ENCODE results near the gene DCAF6. TPM values are rescaled to one million over a fixed set of nuclear protein-coding genes. Genes with fewer than 3 reads are reported as not detected.

The DCAF6 gene
- total and polyA plus RNA-seq, 5 donors from 2014 or later: 9.7 to 25.5 (median 11.7) TPM

DNA sequence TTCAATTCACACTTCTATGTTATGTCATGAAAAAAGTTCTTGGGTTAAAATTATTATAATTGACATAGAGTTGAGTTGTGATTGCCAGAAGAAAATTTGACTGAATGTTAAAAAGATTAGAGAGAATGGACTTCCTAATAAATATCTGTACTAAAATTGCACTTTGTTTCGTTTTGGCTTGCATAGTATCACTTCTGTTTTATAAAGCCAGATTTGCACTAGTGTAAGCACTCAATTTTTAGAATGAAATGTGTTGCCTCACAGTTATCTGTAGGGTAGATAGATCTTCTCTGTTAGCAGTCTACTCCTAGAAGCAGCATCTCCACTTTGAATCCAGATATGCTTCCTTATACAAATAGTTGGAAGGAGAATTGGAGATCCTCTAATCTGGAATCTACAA, 95.5 kb downstream of the DCAF6 start:
- Histone ChIP-seq H3K27ac (ENCODE audit: insufficient read depth, low read length, poor library complexity, severe bottlenecking) (no peak overlapping the region), H3K36me3 (ENCODE audit: control insufficient read depth, insufficient read depth, low read length) (no peaks in the 10 kb centered on the region), H3K9me3 (ENCODE audit: control insufficient read depth in 2 of 2, low read length in 2 of 2) (no peaks in the 10 kb centered on the region), H3K4me3 (ENCODE audit: low read depth, low read length) (no peak overlapping the region), H3K27me3 (ENCODE audit: control insufficient read depth, insufficient read depth, low read length) (no peaks in the 10 kb centered on the region), H3K4me1 (ENCODE audit: control insufficient read depth, insufficient read depth, low read length, poor library complexity, severe bottlenecking) (no peaks in the 10 kb centered on the region)
- Mint-ChIP-seq H3K36me3 (peaks cover 6% of the 10 kb centered on the region), H3K4me1 (no peaks in the 10 kb centered on the region), H3K4me3 (no peak overlapping the region), H3K27ac (no peak overlapping the region), H3K27me3 (no peaks in the 10 kb centered on the region), H3K9me3 (peaks cover 0 to 2% (median 0%) of the 10 kb centered on the region in 7 donors)
- ATAC-seq (ENCODE audit: low read depth in 2 of 2): no peak
- DNase-seq: no peak

- ATAC-seq (ENCODE audit: low read depth in 2 of 2) (no peak), DNase-seq (no peak)
- H3K27me3 Mint-ChIP-seq: no peaks in the 10 kb centered on the region
- H3K4me1 Mint-ChIP-seq: peaks cover 0 to 2% (median 0%) of the 10 kb centered on the region in 4 donors
- Histone ChIP-seq H3K9me3 (ENCODE audit: control insufficient read depth in 2 of 2, low read length in 2 of 2) (no peaks in the 10 kb centered on the region), H3K4me3 (ENCODE audit: low read depth, low read length) (no peak overlapping the region), H3K4me1 (ENCODE audit: control insufficient read depth, insufficient read depth, low read length, poor library complexity, severe bottlenecking) (no peaks in the 10 kb centered on the region), H3K27me3 (ENCODE audit: control insufficient read depth, insufficient read depth, low read length) (no peaks in the 10 kb centered on the region), H3K36me3 (ENCODE audit: control insufficient read depth, insufficient read depth, low read length) (no peaks in the 10 kb centered on the region), H3K27ac (ENCODE audit: insufficient read depth, low read length, poor library complexity, severe bottlenecking) (no peak overlapping the region)
- peaks cover 10% of the 10 kb centered on the region for H3K36me3 Mint-ChIP-seq
- H3K27ac Mint-ChIP-seq: no peak overlapping the region
- H3K4me3 Mint-ChIP-seq: no peak overlapping the region
- H3K9me3 Mint-ChIP-seq: peaks cover 0 to 2% (median 0%) of the 10 kb centered on the region in 7 donors
Measured at GRCh38 chr1:168035345-168035744, 98.9 kb downstream of the DCAF6 start.

GRCh38 chr1:168042362-168042761, 105.9 kb downstream of the DCAF6 start:
- Mint-ChIP-seq H3K9me3 (no peaks in the 10 kb centered on the region), H3K4me1 (peaks cover 0 to 5% (median 0%) of the 10 kb centered on the region in 4 donors), H3K27me3 (no peaks in the 10 kb centered on the region), H3K27ac (no peak overlapping the region), H3K4me3 (no peak overlapping the region), H3K36me3 (peaks cover 20% of the 10 kb centered on the region)
- ATAC-seq (ENCODE audit: low read depth in 2 of 2) (no peak), DNase-seq (no peak)
- H3K36me3 ChIP-seq (ENCODE audit: control insufficient read depth, insufficient read depth, low read length): peaks cover 23% of the 10 kb centered on the region
- H3K27me3 ChIP-seq (ENCODE audit: control insufficient read depth, insufficient read depth, low read length): no peaks in the 10 kb centered on the region
- H3K9me3 ChIP-seq (ENCODE audit: control insufficient read depth in 2 of 2, low read length in 2 of 2): no peaks in the 10 kb centered on the region
- no peak overlapping the region for H3K4me3 ChIP-seq (ENCODE audit: low read depth, low read length)
- H3K4me1 ChIP-seq (ENCODE audit: control insufficient read depth, insufficient read depth, low read length, poor library complexity, severe bottlenecking): no peaks in the 10 kb centered on the region
- H3K27ac ChIP-seq (ENCODE audit: insufficient read depth, low read length, poor library complexity, severe bottlenecking): no peak overlapping the region

DNA sequence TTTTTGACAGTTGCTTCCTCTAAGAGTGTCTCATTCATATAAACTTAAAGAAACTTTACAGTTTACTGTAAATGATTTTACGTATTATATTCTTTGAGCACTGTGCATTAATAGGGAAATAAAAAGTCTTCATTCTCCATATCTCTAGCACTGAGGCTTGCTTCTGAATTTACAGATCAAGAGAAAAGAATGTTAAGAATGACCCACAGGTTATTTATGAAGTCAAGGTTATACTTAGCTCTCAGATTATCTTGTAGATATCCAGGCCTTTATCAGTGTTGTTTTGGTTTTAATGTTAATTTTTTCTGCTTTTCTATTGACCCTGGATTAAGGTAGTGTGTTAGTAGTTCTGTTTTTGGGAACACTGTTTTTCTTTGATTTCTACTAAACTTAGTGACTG, 108.8 kb downstream of the DCAF6 start:
- Mint-ChIP-seq H3K36me3 (peaks cover 16% of the 10 kb centered on the region), H3K4me3 (no peak overlapping the region), H3K4me1 (peaks cover 0 to 3% (median 1%) of the 10 kb centered on the region in 4 donors), H3K27me3 (no peaks in the 10 kb centered on the region), H3K27ac (peak overlapping the region in 1 of 3 donors; percentile 15), H3K9me3 (no peaks in the 10 kb centered on the region)
- Histone ChIP-seq H3K4me3 (ENCODE audit: low read depth, low read length) (no peak overlapping the region), H3K27me3 (ENCODE audit: control insufficient read depth, insufficient read depth, low read length) (no peaks in the 10 kb centered on the region), H3K27ac (ENCODE audit: insufficient read depth, low read length, poor library complexity, severe bottlenecking) (no peak overlapping the region), H3K9me3 (ENCODE audit: control insufficient read depth in 2 of 2, low read length in 2 of 2) (no peaks in the 10 kb centered on the region), H3K36me3 (ENCODE audit: control insufficient read depth, insufficient read depth, low read length) (peaks cover 36% of the 10 kb centered on the region), H3K4me1 (ENCODE audit: control insufficient read depth, insufficient read depth, low read length, poor library complexity, severe bottlenecking) (no peaks in the 10 kb centered on the region)
- no peak for ATAC-seq (ENCODE audit: low read depth in 2 of 2)
- no peak for DNase-seq

DNA sequence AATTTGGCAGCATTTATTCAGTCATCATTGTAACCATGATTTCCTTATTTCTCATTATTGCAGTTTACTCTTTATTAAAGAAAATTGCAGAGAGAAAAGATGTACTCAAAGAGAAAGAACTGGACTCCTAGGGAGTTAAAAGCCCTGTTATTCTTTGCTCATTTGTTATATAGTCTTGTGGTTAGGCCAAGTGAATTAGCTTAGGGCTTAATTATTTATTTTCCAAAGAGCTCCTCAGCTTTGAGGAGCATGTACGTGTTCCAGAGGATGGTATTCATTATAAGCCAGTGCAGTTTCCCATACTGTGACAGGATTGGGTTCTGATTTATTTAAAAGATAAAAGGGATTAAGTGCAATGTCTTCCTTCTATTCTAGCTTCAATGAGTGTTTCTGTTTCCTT, 113.8 kb downstream of the DCAF6 start:
- Histone ChIP-seq H3K36me3 (ENCODE audit: control insufficient read depth, insufficient read depth, low read length) (peaks cover 31% of the 10 kb centered on the region), H3K4me1 (ENCODE audit: control insufficient read depth, insufficient read depth, low read length, poor library complexity, severe bottlenecking) (no peaks in the 10 kb centered on the region), H3K9me3 (ENCODE audit: control insufficient read depth in 2 of 2, low read length in 2 of 2) (no peaks in the 10 kb centered on the region), H3K27me3 (ENCODE audit: control insufficient read depth, insufficient read depth, low read length) (no peaks in the 10 kb centered on the region), H3K27ac (ENCODE audit: insufficient read depth, low read length, poor library complexity, severe bottlenecking) (no peak overlapping the region), H3K4me3 (ENCODE audit: low read depth, low read length) (no peak overlapping the region)
- no peak overlapping the region for H3K27ac Mint-ChIP-seq
- no peak for DNase-seq
- ATAC-seq (ENCODE audit: low read depth in 2 of 2): no peak
- H3K4me1 Mint-ChIP-seq: peaks cover 5 to 10% (median 7%) of the 10 kb centered on the region in 4 donors
- no peaks in the 10 kb centered on the region for H3K9me3 Mint-ChIP-seq
- H3K27me3 Mint-ChIP-seq: no peaks in the 10 kb centered on the region
- H3K36me3 Mint-ChIP-seq: peaks cover 8% of the 10 kb centered on the region
- no peak overlapping the region for H3K4me3 Mint-ChIP-seq

GRCh38 chr1:168050880-168051279, 114.4 kb downstream of the DCAF6 start:
- no peak for DNase-seq
- H3K4me3 ChIP-seq (ENCODE audit: low read depth, low read length): no peak overlapping the region
- no peak for ATAC-seq (ENCODE audit: low read depth in 2 of 2)
- no peaks in the 10 kb centered on the region for H3K27me3 Mint-ChIP-seq
- H3K9me3 Mint-ChIP-seq: no peaks in the 10 kb centered on the region
- peaks cover 29% of the 10 kb centered on the region for H3K36me3 ChIP-seq (ENCODE audit: control insufficient read depth, insufficient read depth, low read length)
- H3K4me1 ChIP-seq (ENCODE audit: control insufficient read depth, insufficient read depth, low read length, poor library complexity, severe bottlenecking): no peaks in the 10 kb centered on the region
- H3K27ac ChIP-seq (ENCODE audit: insufficient read depth, low read length, poor library complexity, severe bottlenecking): no peak overlapping the region
- H3K4me3 Mint-ChIP-seq: no peak overlapping the region
- no peaks in the 10 kb centered on the region for H3K9me3 ChIP-seq (ENCODE audit: control insufficient read depth in 2 of 2, low read length in 2 of 2)
- H3K27ac Mint-ChIP-seq: peak overlapping the region in 1 of 3 donors; percentile 12
- no peaks in the 10 kb centered on the region for H3K27me3 ChIP-seq (ENCODE audit: control insufficient read depth, insufficient read depth, low read length)
- peaks cover 8% of the 10 kb centered on the region for H3K36me3 Mint-ChIP-seq
- peaks cover 5 to 10% (median 7%) of the 10 kb centered on the region in 4 donors for H3K4me1 Mint-ChIP-seq

DNA sequence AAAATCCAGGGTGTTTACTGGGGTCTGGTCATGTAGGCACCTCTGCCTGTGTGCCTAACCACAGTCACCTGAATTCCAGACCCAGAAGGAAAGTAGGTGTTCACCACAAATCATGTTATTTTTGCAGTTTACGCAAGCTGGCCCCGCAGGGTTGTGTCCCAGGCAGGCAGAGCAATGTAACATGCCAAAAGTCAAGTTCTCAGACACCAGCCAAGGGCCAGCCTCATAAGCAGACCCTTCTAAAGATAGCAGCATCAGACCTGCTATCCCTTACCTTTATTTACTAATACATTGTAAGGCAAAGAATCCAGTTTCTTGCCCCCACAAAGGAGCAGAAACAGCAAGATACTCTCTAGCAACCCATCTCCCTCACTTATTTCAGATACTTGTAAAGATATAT, 117.2 kb downstream of the DCAF6 start:
- Histone ChIP-seq H3K27ac (ENCODE audit: insufficient read depth, low read length, poor library complexity, severe bottlenecking) (no peak overlapping the region), H3K4me3 (ENCODE audit: low read depth, low read length) (no peak overlapping the region), H3K36me3 (ENCODE audit: control insufficient read depth, insufficient read depth, low read length) (peaks cover 7% of the 10 kb centered on the region), H3K9me3 (ENCODE audit: control insufficient read depth in 2 of 2, low read length in 2 of 2) (no peaks in the 10 kb centered on the region), H3K4me1 (ENCODE audit: control insufficient read depth, insufficient read depth, low read length, poor library complexity, severe bottlenecking) (no peaks in the 10 kb centered on the region), H3K27me3 (ENCODE audit: control insufficient read depth, insufficient read depth, low read length) (no peaks in the 10 kb centered on the region)
- no peak for DNase-seq
- no peaks in the 10 kb centered on the region for H3K9me3 Mint-ChIP-seq
- H3K4me3 Mint-ChIP-seq: no peak overlapping the region
- H3K36me3 Mint-ChIP-seq: peaks cover 12% of the 10 kb centered on the region
- H3K4me1 Mint-ChIP-seq: peaks cover 6 to 10% (median 8%) of the 10 kb centered on the region in 4 donors
- H3K27ac Mint-ChIP-seq: no peak overlapping the region
- H3K27me3 Mint-ChIP-seq: no peaks in the 10 kb centered on the region
- no peak for ATAC-seq (ENCODE audit: low read depth in 2 of 2)

DNA sequence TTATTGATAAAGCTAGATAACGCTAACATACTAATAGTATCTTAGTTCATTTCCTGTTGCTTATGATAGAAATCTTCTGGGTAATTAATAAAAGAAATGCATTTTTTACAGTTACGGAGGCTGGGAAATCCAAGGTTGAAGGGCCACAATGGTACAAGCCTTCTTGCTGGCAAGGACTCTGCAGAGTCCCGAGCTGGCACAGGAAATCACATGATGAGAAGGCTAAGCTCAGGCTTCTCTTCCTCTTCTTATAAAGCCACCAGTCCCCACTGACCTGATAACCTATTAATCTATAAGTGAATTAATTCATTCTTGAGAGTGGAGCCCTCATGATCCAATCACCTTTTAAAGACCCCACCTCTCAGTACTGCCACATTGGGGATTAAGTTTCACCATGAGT, 117.6 kb downstream of the DCAF6 start:
- no peaks in the 10 kb centered on the region for H3K4me1 ChIP-seq (ENCODE audit: control insufficient read depth, insufficient read depth, low read length, poor library complexity, severe bottlenecking)
- Mint-ChIP-seq H3K4me1 (peaks cover 6 to 10% (median 8%) of the 10 kb centered on the region in 4 donors), H3K27ac (no peak overlapping the region), H3K4me3 (no peak overlapping the region), H3K27me3 (no peaks in the 10 kb centered on the region), H3K36me3 (peaks cover 12% of the 10 kb centered on the region), H3K9me3 (no peaks in the 10 kb centered on the region)
- ATAC-seq (ENCODE audit: low read depth in 2 of 2) (no peak), DNase-seq (peak in 1 of 3 donors; percentile 6)
- no peak overlapping the region for H3K27ac ChIP-seq (ENCODE audit: insufficient read depth, low read length, poor library complexity, severe bottlenecking)
- peaks cover 4% of the 10 kb centered on the region for H3K36me3 ChIP-seq (ENCODE audit: control insufficient read depth, insufficient read depth, low read length)
- H3K4me3 ChIP-seq (ENCODE audit: low read depth, low read length): no peak overlapping the region
- no peaks in the 10 kb centered on the region for H3K27me3 ChIP-seq (ENCODE audit: control insufficient read depth, insufficient read depth, low read length)
- no peaks in the 10 kb centered on the region for H3K9me3 ChIP-seq (ENCODE audit: control insufficient read depth in 2 of 2, low read length in 2 of 2)

Measured in CD4-positive, CD25-positive, alpha-beta regulatory T cell (primary cell).